SW480 (cell line): Measurements from ENCODE around the gene AGPS.
"Not testable (repeated sequence)": the region's sequence is repeated elsewhere in the genome, so short reads cannot be mapped to it uniquely, and the experiment has no call there.

Experiments
- DNase-seq: peaks from one replicate; pipeline ENCODE4 v3.0.0-alpha.2; 2016; ENCODE audit warnings: low spot score

AGPS gene

DNA sequence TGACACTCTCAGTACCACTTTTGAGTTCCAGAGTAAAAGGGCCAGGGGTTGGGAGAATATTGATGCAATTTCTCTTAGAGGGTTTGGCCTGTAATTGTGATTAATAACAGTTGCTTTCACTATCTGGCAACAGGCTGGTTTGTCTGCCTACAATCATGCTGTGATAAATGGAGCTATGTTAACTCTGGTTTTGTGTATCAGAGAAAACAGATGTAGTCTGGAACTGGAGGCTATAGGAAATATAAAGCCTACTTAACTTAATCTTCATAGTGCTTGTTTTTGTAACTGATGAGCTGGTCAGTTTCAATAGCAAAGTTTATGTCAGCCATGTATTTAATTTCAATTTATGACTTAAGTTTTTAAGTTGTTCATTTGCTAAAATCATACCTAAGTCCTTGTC is 138.0 kb downstream of the AGPS start:
- no peak for DNase-seq

- DNase-seq, result no peak
Observed at GRCh38 chr2:177531706-177532105, 139.1 kb downstream of the AGPS start.

DNA sequence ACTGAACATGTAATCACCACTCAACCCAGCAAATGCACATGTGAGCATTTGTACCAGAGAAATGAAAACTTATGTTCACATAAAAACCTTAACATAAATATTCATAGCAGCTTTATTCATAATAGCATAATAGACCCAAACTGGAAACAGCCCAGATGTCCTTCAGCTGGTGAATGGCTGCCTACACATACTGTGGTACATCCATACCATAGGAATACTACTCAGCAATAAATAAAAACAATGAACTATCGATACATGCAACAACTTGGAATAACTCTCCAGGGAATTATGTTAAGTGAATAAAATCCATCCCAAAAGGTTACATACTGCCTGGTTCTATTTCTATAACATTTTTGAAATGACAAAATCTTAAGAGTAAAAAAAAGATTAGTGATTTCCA is 140.0 kb downstream of the AGPS start:
- no peak for DNase-seq

- no peak for DNase-seq
Observed at GRCh38 chr2:177533253-177533652, 140.7 kb downstream of the AGPS start.

DNA sequence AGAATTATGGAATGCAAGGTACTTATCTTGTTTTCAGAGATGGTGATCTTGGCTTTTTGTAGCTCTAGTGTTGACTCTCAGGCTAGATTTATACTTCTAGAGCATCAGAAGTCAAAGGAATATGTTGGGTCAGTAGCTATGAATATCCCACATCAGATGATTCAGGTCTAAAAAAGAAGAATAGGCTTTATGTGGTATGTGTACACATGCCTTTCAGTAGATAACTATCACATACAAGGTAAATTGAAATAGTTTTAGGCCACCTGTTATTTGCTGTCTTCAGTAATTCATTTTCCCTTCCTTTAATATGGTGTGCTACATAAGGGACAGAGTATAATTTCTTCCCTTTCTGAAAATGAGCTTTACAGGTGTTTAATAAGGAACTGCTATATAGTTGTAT is 142.4 kb downstream of the AGPS start:
- DNase-seq, result no peak

DNA sequence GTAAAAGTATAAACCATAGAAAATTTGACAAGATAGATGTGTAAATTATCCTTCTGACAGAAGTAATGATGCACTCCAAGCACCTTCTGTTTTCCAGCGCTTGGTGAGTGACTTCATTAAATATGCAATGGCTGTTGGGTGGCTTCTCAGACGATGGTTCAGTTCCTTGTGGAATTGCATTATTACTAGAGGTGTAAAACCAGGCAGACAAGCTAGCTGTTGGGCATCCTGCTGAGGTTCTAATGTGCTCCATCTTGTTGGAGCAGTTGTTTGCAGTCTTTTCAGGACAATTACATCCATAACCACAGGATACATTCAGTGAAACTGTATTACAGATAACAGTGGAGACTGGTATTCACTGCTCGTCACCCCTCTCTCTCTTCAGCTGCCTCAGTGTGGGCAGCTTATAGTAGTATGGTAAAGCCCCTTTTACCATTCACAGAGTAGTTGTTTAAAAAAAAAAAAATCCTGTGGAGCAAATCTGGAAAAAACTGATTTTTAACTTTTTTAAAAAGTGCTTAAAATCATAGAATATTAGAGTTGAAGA is 143.5 kb downstream of the AGPS start:
- DNase-seq, result no peak

DNA sequence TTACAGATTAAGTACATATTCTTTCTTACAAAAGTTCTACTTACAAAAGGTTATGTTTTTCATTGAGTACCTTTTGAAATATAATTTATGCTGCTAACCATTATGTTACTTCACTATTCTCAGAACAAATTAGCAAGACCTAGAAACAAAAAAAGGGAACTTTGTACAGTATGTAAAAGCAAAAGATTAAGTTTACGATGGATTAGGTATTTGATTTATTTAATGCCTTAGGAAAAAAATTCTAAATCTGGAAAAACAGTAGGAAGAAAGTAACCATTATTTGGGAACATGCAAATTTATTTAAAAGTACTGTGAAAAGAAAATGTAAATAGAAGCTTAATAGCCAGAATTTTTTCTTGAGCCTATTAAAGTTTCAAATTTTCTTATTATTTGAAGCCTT is 144.6 kb downstream of the AGPS start:
- no peak for DNase-seq

- DNase-seq, result no peak
Observed at GRCh38 chr2:177537636-177538035, 145.1 kb downstream of the AGPS start.

DNA sequence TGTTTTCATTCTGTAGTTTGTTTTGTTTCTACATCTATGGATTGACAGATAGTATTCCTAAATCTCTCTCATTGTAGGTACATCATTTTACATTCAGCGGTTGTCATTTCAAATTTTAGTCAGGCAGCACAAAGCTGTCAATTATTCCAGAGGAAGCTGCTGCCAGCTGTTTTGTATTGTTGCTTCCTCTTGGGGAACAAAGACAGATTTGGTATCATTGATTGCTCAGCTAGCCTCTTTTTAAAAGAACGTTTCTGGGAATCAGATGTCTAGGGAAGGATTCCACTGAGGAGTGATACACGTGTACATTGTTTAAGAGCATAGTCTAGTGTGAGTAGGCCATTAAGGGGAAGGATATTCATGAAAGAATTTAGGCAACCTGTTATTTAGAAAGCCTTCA is 145.8 kb downstream of the AGPS start:
- no peak for DNase-seq

GRCh38 chr2:177540283-177540682 is 147.7 kb downstream of the AGPS start:
- DNase-seq, result no peak

DNA sequence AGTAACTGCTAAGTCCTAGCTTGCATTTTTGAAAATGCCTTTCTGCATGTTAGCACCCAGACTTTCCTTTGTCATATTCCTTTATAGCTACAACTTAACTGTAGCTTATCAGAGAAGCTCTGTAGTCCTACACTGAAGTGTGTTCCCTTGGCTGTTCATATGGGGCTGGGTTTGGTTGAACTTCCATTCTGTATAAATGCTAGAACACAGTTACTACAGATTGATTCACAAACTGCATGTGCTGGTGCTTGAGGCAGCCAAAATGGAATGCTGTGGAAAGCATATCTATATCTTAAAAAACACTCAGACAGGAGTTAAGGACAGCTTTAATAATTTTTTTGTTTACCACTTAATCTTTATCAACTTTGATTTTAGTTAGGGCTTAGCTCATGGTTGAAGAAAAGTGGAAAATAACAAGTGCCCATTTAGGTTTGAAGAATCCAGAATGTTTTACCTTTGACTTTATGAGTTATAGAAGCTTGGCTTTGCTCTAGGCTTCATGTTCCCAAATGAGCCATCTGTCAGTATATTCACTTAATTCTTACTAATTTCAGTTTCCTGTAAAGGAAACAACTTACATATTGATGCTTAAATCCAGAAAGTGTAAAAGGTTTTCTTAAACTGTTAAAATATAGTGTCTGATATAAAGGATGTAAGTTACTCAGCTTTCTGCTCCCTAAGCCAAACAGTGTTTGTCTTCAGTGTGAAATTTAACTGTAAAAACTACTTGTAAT is 148.9 kb downstream of the AGPS start:
- DNase-seq, result no peak

GRCh38 chr2:177542396-177542795 is 149.8 kb downstream of the AGPS start:
- no peak for DNase-seq

- DNase-seq, result no peak
Observed at GRCh38 chr2:177543007-177543760, 150.6 kb downstream of the AGPS start.

DNA sequence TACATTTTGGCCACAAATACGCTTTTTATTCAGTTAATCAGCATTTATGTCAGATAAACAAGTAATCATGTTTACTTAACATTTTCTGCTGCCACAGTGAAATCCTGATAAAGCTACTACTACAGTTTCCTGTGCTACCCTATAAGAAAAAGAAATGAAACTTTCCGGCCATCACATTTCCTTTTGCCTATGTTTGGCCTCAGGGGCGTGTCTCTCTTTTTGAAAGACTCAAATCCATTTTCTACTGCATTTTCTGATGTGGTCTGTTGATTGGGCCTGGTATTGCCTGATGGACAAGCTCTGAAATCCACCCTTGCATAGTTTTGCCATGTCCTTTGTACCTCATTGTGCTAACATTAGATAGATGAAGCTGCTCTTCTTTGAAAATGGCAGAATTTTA is 152.6 kb downstream of the AGPS start:
- no peak for DNase-seq

DNA sequence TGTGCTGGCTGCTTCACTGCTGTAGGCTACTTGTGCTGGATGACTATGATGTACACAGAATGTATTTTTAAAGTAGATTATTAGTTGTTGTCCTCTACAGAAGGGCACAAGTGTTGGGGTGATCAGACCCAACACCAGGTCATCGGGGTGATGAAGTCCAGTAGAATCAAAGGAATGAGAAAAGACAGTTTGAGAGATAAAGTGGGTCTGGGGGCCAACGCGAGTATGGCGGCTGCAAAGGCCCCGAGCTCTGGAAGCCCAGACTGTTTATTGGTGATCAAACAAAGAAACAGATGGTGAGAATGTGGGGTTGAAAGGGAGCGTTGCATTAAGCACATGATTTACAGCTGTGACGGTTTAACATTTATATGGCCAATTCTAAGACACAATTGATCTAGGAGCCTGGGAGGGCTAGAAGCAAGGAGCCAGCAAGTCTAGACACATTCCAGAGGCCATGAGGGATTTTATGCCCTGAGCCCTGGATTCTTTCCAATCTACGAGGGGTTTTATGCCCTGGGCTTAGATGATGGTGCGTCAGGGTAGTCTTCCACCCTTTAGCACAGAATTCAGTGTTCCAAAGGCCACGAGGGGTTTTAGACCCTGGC is 153.5 kb downstream of the AGPS start:
- DNase-seq, result no peak

GRCh38 chr2:177547122-177547521 is 154.5 kb downstream of the AGPS start:
- DNase-seq, result no peak

DNA sequence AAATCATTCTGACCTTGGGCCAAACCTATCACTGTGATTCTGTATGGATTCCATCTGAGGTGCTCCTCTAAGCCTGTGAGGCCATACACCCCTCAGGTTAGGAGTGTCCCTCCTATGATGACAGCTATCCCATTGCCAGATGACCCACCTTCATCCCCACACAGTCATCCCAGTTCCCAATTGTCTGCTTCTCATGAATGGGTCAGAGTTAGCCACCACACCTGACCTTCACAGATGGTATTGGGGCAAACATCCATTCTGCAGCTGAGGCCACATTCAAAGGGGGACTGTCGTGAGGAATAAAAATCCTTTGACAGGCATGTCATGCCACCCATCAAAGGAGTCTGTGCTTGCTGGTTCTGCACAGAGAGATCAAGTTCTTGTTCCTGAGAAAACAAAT is 155.2 kb downstream of the AGPS start:
- DNase-seq, result no peak

DNA sequence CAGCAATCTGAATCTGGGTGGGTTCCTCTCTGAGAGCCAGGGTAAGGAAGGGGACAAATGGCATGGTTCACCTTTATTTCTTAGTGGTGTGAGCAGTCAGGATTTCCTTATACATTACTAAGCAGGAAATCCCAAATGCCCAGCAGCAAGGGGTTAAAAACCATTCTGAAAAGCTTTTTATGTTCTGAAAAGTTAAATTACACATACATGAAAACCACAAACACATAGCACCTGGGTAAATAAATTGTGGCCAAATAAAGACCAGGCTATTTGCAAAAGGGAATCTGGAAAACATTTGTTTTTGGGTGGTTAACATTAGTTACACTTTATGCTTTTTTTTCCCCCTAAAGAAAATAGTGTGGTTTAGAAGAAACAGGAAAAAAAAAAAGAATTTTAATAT is 156.1 kb downstream of the AGPS start:
- DNase-seq, result no peak

DNA sequence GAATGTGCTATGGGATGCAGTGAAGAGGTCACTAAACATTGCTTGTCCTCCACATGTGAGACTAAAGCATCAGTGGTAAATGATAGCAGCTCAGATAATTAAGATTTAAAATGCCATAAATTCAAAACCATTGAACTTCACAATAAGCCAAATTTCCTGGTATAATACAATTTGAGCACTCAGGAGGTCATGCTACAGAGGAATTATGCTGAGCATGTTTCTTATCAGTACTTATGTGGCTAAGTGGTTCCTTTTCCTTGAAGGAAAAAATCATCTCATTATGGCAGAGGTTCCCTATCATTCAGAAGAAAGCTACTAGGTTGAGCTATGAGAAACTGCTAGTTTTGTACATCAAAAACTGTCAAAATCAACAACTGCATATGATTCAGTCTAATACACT is 156.6 kb downstream of the AGPS start:
- no peak for DNase-seq

DNA sequence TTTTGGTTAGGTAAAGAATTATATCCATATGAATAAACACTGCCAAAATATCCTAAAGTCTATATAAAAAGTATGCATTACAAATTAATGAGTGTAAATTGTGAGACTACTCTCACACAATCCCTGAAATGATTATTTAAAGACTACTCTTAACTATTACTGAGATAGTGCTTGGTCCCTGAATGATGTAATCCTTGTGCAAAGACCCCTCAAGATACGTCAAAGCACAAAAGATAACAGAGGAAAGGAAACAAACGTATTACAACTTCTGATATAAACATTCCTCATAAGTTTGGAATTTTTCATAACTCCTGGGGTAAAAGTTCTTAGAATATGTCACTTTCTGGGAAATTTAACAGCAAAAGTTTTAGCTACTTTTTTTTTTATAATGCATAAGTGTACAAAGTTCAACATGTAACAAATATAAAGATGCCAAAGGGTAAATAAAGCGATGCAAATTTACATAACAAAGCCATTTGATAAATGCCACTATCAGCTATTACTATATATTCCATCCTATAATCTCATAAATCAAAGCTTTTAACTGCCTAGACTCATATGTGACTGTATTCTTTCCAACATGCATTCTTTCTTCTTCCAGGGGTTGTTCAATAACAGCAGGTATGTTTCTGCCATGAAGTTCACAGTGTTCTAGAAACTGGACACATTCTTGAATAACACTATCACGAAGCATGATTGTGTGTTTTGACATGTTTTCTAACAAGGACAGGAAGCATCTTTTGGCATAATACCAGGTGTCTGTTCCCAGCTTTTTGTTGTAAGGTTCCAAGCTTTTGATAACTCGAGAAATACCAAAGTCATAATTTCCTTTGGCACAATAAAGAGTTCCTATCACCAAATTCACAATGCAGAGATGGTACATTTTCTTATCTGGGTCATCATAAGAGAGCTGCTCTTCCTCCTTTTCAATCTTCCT is 158.0 kb downstream of the AGPS start:
- DNase-seq, result no peak

DNA sequence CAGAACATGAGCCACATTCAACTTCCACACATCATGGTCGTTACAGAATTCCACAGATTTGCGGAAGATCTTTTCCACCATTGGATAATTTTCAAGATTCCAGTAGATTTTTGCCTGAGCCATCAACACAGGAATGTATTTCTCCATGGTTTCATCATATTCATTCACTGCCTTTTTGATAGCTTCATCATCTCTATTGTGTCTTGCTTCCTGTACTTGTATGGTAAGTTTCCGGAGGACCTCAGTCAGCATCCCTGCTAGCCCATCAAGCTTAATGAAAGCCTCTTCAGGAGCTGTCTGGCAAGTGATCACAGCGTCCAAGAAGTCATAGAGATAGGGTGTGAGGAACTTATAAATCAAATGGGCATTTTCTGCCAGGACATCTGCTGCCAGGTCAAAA is 158.8 kb downstream of the AGPS start:
- not testable (repeated sequence) for DNase-seq

GRCh38 chr2:177551989-177552421 is 159.4 kb downstream of the AGPS start:
- DNase-seq, result no peak
